Stimulated activated naive CD8-positive, alpha-beta T cell treated with anti-CD3 and anti-CD28 coated beads, Interleukin-15, amount 100 ng/mL, for 72 hours (primary cell): Measurements from ENCODE around the gene CHPT1.

Experiments
- ATAC-seq: fragments of 150-1000 bp; cut with Tn5 transposase; 2 replicates; pipeline ENCODE4 v1.10.0; 2021; ENCODE audit warnings: mild to moderate bottlenecking, moderate library complexity
- DNase-seq, 2 donors: peaks; one replicate each; pipeline ENCODE4 v3.0.0; 2021 to 2022
- H3K27ac Mint-ChIP-seq, 2 donors: one replicate each; pipeline ENCODE4 v1.8.0; 2022; ENCODE audit warnings: mild to moderate bottlenecking in 2 of 2, mixed read lengths in 2 of 2, moderate library complexity in 2 of 2
- H3K27me3 Mint-ChIP-seq: one replicate; pipeline ENCODE4 v1.8.0; 2022; ENCODE audit warnings: mixed read lengths
- H3K4me1 Mint-ChIP-seq: one replicate; pipeline ENCODE4 v1.8.0; 2022; ENCODE audit warnings: mild to moderate bottlenecking, mixed read lengths
- H3K4me3 Mint-ChIP-seq, 2 donors: one replicate each; pipeline ENCODE4 v1.8.0; 2022; ENCODE audit warnings: mild to moderate bottlenecking in 2 of 2, mixed read lengths in 2 of 2, moderate library complexity in 1 of 2
- H3K9me3 Mint-ChIP-seq, 2 donors: one replicate each; pipeline ENCODE4 v1.8.0; 2022; ENCODE audit warnings: mixed read lengths in 2 of 2

CHPT1 gene

DNA sequence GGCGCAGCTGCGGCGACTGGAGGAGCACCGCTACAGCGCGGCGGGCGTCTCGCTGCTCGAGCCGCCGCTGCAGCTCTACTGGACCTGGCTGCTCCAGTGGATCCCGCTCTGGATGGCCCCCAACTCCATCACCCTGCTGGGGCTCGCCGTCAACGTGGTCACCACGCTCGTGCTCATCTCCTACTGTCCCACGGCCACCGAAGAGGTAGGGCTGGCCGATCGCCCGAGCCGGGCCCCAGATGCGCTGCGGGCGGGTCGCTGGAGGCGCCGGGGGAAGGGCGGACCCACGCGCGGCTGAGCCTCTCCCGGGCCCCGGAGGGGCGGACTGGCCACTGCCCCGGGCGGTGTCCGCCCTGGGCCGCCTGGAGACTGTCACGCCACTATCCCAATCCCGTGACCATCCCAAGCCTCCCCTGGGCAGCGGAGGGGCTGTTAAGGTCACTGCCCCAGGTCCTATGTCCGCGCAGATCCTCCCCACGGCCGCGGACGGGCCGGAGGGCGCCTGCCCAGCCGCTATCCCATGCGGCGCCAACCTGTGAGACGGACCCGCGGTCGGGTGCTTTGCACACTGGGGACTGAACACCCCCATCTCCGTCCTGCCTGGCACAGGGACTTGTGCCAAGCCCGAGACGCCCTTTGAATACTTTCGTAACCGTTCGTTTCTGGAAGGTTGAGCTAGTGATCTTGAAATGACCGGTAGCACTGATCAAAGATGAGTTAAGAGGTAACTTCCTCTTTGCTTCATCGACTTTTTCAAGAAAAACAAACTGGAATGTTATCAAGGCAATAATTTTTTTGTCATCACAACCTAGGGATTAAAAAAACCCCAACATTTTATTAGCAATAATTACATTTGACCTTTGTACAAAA, 725 bp downstream of the CHPT1 start:
- Mint-ChIP-seq H3K27ac (peak overlapping the region; percentile 87 to 93), H3K9me3 (no peaks in the 10 kb centered on the region), H3K4me1 (peaks cover 50% of the 10 kb centered on the region), H3K27me3 (no peaks in the 10 kb centered on the region), H3K4me3 (peak overlapping the region; percentile 89 to 94)
- ATAC-seq (peak; percentile 45), DNase-seq (peak in 1 of 2 donors; percentile 12)

DNA sequence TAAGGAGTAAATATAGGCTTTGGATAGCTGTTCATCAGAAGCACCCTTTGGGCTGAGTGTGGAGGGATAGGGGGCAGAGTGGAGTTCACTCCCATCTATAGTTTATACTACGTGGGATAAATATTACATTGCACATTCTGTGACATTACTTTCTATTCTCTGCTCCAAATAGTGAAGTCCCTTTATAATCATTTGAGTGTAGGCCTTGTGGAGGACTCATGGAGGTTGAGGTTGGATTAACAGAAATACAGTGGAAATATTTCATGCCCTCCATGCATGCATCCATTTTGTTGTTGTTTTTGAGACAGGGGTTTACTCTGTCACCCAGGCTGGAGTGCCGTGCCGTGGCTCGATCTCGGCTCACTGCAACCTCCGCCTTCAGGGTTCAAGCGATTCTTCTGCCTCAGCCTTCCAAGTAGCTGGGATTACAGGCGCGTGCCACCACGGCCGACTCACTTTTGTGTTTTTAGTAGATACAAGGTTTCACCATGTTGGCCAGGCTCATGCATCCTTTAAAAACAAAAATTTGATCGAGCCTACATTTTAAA, 1.4 kb downstream of the CHPT1 start:
- Mint-ChIP-seq H3K27ac (peak overlapping the region in 1 of 2 donors; percentile 93), H3K4me1 (peaks cover 54% of the 10 kb centered on the region), H3K27me3 (no peaks in the 10 kb centered on the region), H3K4me3 (peak overlapping the region; percentile 89 to 94), H3K9me3 (no peaks in the 10 kb centered on the region)
- DNase-seq = peak in 1 of 2 donors; percentile 14
- no peak for ATAC-seq

- ATAC-seq (no peak), DNase-seq (no peak)
- no peak overlapping the region for H3K4me3 Mint-ChIP-seq
- H3K27ac Mint-ChIP-seq = no peak overlapping the region
- H3K9me3 Mint-ChIP-seq = no peaks in the 10 kb centered on the region
- H3K27me3 Mint-ChIP-seq = no peaks in the 10 kb centered on the region
- peaks cover 51% of the 10 kb centered on the region for H3K4me1 Mint-ChIP-seq
Measured at GRCh38 chr12:101700299-101700820, 2.9 kb downstream of the CHPT1 start.

- Mint-ChIP-seq H3K27ac (no peak overlapping the region), H3K9me3 (no peaks in the 10 kb centered on the region), H3K27me3 (no peaks in the 10 kb centered on the region), H3K4me1 (peaks cover 32% of the 10 kb centered on the region), H3K4me3 (no peak overlapping the region)
- DNase-seq = no peak
- no peak for ATAC-seq
Measured at GRCh38 chr12:101703487-101703886, 6.0 kb downstream of the CHPT1 start.

GRCh38 chr12:101706403-101706802, 9.0 kb downstream of the CHPT1 start:
- DNase-seq = no peak
- no peaks in the 10 kb centered on the region for H3K27me3 Mint-ChIP-seq
- H3K27ac Mint-ChIP-seq = no peak overlapping the region
- no peaks in the 10 kb centered on the region for H3K9me3 Mint-ChIP-seq
- ATAC-seq = no peak
- peaks cover 28% of the 10 kb centered on the region for H3K4me1 Mint-ChIP-seq
- no peak overlapping the region for H3K4me3 Mint-ChIP-seq

DNA sequence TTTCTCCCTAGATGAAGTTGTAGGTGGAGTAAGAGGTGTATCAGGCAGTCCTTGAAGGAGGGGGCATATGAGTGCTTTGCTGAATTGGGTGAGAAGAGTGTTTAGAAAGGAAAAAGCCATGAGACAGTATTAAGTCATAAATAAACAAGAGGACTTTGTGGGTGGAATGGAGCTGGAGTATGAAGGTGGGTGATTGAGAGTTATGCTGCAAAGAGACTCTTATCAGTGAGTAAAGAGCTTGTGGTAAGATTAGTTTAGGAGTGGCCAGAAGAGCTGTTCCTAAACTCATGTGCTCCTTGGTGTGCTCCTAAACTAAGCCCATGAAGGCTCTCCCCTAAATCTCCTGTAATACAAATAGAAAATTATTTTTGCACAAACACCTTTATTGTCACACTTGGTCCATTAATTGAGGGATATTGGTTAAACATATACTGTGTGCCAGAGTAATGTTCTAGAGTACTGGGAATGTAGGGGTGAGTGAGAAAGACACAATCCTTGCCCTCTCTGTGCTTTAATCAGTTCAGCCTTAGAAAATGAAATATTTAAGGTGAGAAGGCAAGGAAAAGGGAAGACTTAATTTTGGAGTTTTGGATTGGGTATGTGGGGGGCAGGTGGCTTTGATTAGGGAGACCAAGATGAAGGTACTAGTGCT, 9.8 kb downstream of the CHPT1 start:
- H3K9me3 Mint-ChIP-seq = no peaks in the 10 kb centered on the region
- no peak for DNase-seq

GRCh38 chr12:101710288-101710687, 12.8 kb downstream of the CHPT1 start:
- ATAC-seq = no peak
- no peaks in the 10 kb centered on the region for H3K9me3 Mint-ChIP-seq
- H3K4me3 Mint-ChIP-seq = no peak overlapping the region
- no peak overlapping the region for H3K27ac Mint-ChIP-seq
- no peaks in the 10 kb centered on the region for H3K27me3 Mint-ChIP-seq
- peaks cover 17% of the 10 kb centered on the region for H3K4me1 Mint-ChIP-seq
- DNase-seq = no peak

More for the DNA sequence above, 9.8 kb downstream of the CHPT1 start:
- no peak for ATAC-seq
- Mint-ChIP-seq H3K4me3 (no peak overlapping the region), H3K27ac (no peak overlapping the region), H3K27me3 (no peaks in the 10 kb centered on the region), H3K4me1 (peaks cover 28% of the 10 kb centered on the region)

DNA sequence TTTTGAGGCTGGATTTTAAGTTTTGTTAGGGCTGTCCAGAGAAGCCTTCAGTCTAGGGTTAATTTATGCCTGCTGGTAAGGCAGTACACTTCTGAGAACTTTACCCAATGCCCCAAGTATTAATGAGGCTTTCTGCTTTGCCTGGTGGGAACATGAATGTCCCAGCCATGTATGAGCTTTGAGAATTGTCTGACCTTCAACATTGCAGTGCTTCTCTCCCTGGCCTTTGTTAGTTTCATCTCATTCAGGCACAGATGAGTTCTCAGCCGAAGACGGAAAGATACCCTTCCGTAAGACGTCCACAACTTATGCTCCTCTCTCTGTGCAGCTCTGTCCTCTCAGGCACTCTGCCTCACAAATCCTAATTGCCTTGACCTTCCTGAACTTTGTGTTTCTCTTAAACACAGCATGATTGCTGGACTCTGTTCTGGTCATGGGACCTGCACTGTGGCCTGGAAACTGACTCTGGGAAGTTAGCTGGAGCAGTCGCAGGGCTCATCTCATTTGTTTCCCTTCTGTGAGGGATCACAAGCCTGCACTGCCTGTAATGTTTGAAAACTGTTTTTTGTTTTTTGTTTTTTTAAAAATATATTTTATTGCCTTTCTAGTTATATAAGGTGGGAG, 15.7 kb downstream of the CHPT1 start:
- ATAC-seq = no peak
- no peak for DNase-seq
- Mint-ChIP-seq H3K4me3 (no peak overlapping the region), H3K27ac (no peak overlapping the region), H3K27me3 (no peaks in the 10 kb centered on the region), H3K4me1 (peaks cover 17% of the 10 kb centered on the region), H3K9me3 (no peaks in the 10 kb centered on the region)

DNA sequence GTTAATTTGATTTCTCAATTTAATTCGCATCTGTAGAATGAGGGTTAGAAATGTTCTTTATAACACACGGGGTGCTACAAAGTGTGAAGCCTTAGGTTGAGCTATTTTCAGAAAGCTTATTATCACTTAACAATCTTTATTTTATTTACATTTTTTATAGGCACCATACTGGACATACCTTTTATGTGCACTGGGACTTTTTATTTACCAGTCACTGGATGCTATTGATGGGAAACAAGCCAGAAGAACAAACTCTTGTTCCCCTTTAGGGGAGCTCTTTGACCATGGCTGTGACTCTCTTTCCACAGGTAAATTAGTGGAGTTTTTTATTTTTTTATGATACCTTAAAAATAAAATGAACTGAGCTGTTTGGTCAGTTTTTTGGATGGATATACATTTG, 16.5 kb downstream of the CHPT1 start:
- H3K4me1 Mint-ChIP-seq = peaks cover 17% of the 10 kb centered on the region
- ATAC-seq (no peak), DNase-seq (no peak)
- no peaks in the 10 kb centered on the region for H3K9me3 Mint-ChIP-seq
- no peak overlapping the region for H3K4me3 Mint-ChIP-seq
- H3K27me3 Mint-ChIP-seq = no peaks in the 10 kb centered on the region
- H3K27ac Mint-ChIP-seq = no peak overlapping the region

DNA sequence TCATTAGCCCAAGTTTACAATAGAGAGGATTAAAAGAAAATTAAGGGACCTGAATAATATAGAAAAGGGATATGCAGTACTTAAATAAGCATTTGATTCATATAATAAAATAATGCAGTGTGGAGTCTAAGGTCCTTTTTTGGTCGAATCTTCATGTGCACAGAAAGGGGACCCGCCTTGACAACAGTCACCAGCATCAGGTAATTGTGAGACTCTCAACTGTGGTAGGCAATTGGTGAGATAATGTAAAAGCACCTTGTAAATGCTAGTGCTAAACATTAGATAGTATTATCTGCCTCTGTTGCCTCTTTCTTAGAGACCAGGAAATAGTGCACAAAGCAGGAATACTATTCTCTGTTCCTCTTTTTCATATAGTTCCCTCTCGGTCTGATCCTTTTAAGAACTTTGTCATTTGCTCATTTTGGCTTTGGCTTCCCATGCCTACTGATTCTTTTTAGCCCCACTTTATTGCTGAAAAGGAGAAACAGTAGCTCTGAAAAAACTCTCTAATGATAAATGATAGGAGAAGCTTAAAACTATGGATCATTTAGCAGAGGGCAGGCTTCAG, 17.5 kb downstream of the CHPT1 start:
- ATAC-seq (no peak), DNase-seq (no peak)
- Mint-ChIP-seq H3K4me3 (no peak overlapping the region), H3K27ac (no peak overlapping the region), H3K27me3 (no peaks in the 10 kb centered on the region), H3K9me3 (no peaks in the 10 kb centered on the region), H3K4me1 (peaks cover 7% of the 10 kb centered on the region)

DNA sequence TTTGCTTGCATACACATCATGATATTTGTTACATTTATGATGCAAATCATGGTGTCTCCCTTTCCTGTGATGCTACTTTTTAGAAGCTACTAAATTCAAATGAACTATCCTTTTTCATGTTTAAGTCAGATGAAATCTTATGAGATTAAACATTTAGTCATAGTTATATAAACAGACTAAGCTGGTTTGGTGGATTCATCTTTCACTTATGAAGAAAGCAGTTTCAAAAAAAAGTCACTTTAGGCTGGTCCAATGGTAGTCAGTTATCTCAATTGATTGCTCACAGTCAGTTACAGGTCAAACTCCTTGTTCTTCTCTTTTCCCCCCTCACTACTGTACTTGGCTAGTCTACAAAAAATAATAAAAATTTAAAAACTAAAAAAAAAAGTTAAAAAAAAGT, 22.1 kb downstream of the CHPT1 start:
- H3K27ac Mint-ChIP-seq = no peak overlapping the region
- ATAC-seq (no peak), DNase-seq (no peak)

DNA sequence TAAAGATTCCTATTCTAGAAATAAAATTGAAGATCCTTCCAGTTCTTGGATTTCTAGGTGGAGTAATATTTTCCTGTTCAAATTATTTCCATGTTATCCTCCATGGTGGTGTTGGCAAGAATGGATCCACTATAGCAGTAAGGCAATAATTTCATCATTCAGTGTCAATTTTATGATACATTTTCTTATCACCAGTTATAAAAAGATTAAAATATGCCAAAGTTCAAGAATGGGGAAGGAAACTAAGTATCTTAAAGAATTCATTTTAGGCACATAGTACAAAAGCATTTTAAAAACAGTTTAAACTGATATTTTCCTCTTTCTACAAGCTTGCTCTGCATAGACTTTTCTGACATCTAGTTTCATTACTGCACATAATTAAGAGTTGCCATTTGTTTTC, 22.7 kb downstream of the CHPT1 start:
- peaks cover 4% of the 10 kb centered on the region for H3K4me1 Mint-ChIP-seq
- no peak for DNase-seq
- peak overlapping the region in 1 of 2 donors; percentile 36 for H3K27ac Mint-ChIP-seq
- no peaks in the 10 kb centered on the region for H3K27me3 Mint-ChIP-seq
- no peaks in the 10 kb centered on the region for H3K9me3 Mint-ChIP-seq
- ATAC-seq = no peak
- no peak overlapping the region for H3K4me3 Mint-ChIP-seq

More for the DNA sequence above, 22.1 kb downstream of the CHPT1 start:
- H3K4me3 Mint-ChIP-seq = no peak overlapping the region
- peaks cover 4% of the 10 kb centered on the region for H3K4me1 Mint-ChIP-seq
- no peaks in the 10 kb centered on the region for H3K27me3 Mint-ChIP-seq
- H3K9me3 Mint-ChIP-seq = no peaks in the 10 kb centered on the region

DNA sequence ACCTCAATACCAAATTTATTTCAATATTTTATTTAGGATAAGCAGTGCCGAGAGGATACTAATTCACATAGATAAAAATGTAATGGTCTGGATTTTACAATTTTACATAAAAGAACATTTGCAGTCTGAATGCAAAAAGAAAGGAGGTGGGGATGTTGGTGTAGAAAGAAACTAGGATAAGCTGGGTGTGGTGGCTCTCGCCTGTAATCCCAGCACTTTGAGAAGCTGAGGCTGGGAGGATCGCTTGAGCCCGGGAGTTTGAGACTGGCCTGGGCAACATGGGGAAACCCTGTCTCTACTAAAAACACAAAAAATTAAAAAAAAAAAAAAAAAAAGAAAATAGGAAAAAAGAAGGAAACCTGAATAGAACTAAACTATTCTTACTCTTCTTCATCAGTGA, 25.0 kb downstream of the CHPT1 start:
- H3K27me3 Mint-ChIP-seq = no peaks in the 10 kb centered on the region
- DNase-seq = no peak
- no peak overlapping the region for H3K27ac Mint-ChIP-seq
- ATAC-seq = no peak
- H3K9me3 Mint-ChIP-seq = no peaks in the 10 kb centered on the region
- H3K4me1 Mint-ChIP-seq = peaks cover 4% of the 10 kb centered on the region
- H3K4me3 Mint-ChIP-seq = no peak overlapping the region

DNA sequence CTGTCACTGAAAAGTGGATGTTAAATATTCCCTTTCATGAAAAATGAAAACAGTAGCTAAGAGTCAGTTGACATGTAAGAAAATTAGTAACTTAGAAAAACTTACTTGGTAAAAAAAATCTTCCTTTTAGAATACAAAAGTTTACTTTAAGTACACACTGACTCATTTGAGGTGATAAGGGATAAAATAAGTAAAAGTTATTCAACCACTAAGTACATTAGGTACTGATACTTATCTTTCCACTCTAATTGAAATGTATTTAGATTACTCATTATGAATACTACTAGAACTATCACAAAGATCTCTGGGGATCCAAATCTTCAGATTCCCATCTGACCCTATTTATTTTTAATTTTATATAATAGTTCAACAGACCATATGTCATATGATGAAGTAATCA, 29.7 kb downstream of the CHPT1 start:
- Mint-ChIP-seq H3K4me3 (no peak overlapping the region), H3K27me3 (no peaks in the 10 kb centered on the region), H3K27ac (no peak overlapping the region), H3K4me1 (no peaks in the 10 kb centered on the region), H3K9me3 (no peaks in the 10 kb centered on the region)
- ATAC-seq = no peak
- DNase-seq = no peak

DNA sequence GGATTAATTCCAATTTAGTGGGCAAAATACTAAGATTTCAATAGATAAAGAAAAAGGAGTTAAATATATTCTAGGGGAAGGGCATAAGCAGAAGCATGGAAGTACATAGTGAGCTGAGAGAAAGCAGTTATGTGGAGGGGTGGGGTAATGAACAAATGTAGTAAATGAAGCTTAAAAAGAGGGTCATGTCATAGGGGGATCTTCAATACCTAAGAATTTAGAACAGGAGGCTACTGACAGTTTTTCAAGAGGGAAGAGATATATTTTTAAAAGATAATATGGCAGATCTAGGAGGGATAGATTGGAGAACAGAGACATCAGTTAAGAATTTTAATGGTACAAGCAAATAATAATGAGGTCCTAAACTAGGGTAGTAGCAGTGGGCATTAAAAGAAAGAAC, 32.4 kb downstream of the CHPT1 start:
- H3K9me3 Mint-ChIP-seq = no peaks in the 10 kb centered on the region
- ATAC-seq = no peak
- no peak overlapping the region for H3K4me3 Mint-ChIP-seq
- H3K27ac Mint-ChIP-seq = peak overlapping the region in 1 of 2 donors; percentile 60
- no peak for DNase-seq
- no peaks in the 10 kb centered on the region for H3K27me3 Mint-ChIP-seq
- H3K4me1 Mint-ChIP-seq = no peaks in the 10 kb centered on the region
